Vagina (tissue), 2 donors: ENCODE data around the gene DNAI7. TPM values are rescaled to one million over a fixed set of nuclear protein-coding genes. Genes with fewer than 3 reads are reported as not detected.

ENCODE experiments used
- DNase-seq, 2 donors: peaks; one replicate each; pipeline ENCODE4 v3.0.0-alpha.2; 2017; ENCODE audit errors: extremely low spot score in 2 of 2
- H3K27ac ChIP-seq: fragments of 200-600 bp; sonication (generic); one replicate; pipeline ENCODE4 v1.5.1; 2019
- H3K27me3 ChIP-seq: fragments of 200-600 bp; sonication (generic); one replicate; pipeline ENCODE4 v1.5.1; 2019
- H3K36me3 ChIP-seq, 2 donors: fragments of 200-600 bp; sonication (generic); one replicate each; pipeline ENCODE4 v1.5.1; 2017 to 2019
- H3K4me1 ChIP-seq: fragments of 200-600 bp; sonication (generic); one replicate; pipeline ENCODE4 v1.5.1; 2019
- H3K4me3 ChIP-seq, 2 donors: fragments of 200-600 bp; sonication (generic); 1 replicate in 1 of 2; 2 replicates in 1 of 2; pipeline ENCODE4 v1.5.1; 2016 to 2019
- H3K9me3 ChIP-seq: fragments of 200-600 bp; sonication (generic); one replicate; pipeline ENCODE4 v1.5.1; 2019
- CTCF ChIP-seq, 3 experiments: fragments of 450-650 bp in 2 of 3; fragments of 200-600 bp in 1 of 3; sonication (generic) in 1 of 3; IDR thresholded peaks; one replicate each; pipeline ENCODE4 v1.5.1; 2017 to 2019; ENCODE audit warnings: antibody characterized with exemption in 3 of 3, mild to moderate bottlenecking in 2 of 3, moderate library complexity in 2 of 3
- POLR2A ChIP-seq, 2 donors: fragments of 450-650 bp; IDR thresholded peaks; one replicate each; pipeline ENCODE4 v1.6.1; 2017; ENCODE audit warnings: antibody characterized with exemption in 2 of 2, mild to moderate bottlenecking in 2 of 2, moderate library complexity in 2 of 2
- POLR2AphosphoS5 ChIP-seq, 2 donors: sonication (generic); formaldehyde crosslinking; IDR thresholded peaks; one replicate each; pipeline ENCODE4 v1.9.0; 2017; ENCODE audit warnings: antibody characterized with exemption in 2 of 2, mild to moderate bottlenecking in 2 of 2, low read depth in 1 of 2; ENCODE audit not compliant: insufficient read depth in 1 of 2
- intact Hi-C: fragments of 100-400 bp; cut with DNase I; formaldehyde crosslinking; loops from one replicate; pipeline ENCODE4 v1.15.1; 2023
- total RNA-seq: library from RNA; depleted of rRNA; stranded (reverse); fragments of >200 nt; gene quantifications from one replicate; pipeline ENCODE4 v1.2.3, GENCODE V29; 2016

DNAI7 gene
- total RNA-seq, 1 donor from 2014 or later, result 3.4 TPM

DNA sequence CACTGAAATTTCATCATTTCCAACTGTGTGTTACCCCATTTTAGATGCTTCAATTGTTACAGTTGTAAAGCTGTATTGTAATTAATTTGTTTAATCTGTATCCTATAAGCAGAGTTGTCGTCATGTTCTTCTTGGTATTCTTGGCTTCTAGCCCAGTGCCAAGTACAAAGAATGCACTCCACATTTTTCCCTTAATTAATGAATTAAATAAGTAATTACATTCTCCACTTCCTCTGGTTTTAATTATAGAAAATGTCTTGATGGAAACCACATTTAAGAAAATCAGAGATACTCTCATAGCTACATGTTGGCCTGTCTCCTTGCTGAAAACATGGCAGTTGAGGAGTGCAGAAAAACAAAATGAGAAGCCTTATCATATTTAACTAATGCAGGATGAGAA, 746 bp downstream of the DNAI7 start:
- Histone ChIP-seq H3K4me3 (peak overlapping the region in 1 of 2 donors; percentile 67), H3K9me3 (no peaks in the 10 kb centered on the region), H3K27me3 (no peaks in the 10 kb centered on the region), H3K36me3 (peaks cover 0 to 6% of the 10 kb centered on the region in 2 donors), H3K4me1 (peaks cover 19% of the 10 kb centered on the region), H3K27ac (no peak overlapping the region)
- DNase-seq, result no peak
- no peak for TF ChIP-seq POLR2AphosphoS5 (IDR thresholded peaks at IDR 0.05; ENCODE audit: insufficient read depth in 1 of 2, low read depth in 1 of 2)
- no peak for TF ChIP-seq POLR2A (IDR thresholded peaks at IDR 0.05)
- TF ChIP-seq CTCF (IDR thresholded peaks at IDR 0.05), result no peak
- intact Hi-C loops, result no loop called here

DNA sequence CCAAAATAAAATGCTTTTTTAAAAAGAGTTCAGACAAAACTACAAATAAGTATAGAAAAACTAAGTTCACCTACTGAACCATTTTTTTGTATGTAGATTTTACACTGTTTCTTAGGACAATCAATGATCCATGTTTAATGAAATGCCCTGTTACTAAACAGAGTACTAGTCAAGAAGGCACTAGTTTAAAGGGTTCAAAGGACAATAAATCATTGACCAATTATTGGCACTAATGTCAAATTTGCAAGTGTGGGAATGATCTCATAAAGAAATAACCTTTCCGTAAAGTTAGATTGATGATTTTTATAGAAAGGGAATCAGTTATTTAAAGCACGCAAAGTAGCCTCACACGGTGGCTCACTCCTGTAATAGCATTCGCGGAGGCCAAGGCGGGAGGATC, 4.2 kb downstream of the DNAI7 start:
- Histone ChIP-seq H3K4me3 (no peak overlapping the region), H3K9me3 (no peaks in the 10 kb centered on the region), H3K4me1 (peaks cover 8% of the 10 kb centered on the region), H3K36me3 (no peaks in the 10 kb centered on the region), H3K27ac (no peak overlapping the region), H3K27me3 (no peaks in the 10 kb centered on the region)
- TF ChIP-seq POLR2AphosphoS5 (IDR thresholded peaks at IDR 0.05; ENCODE audit: insufficient read depth in 1 of 2, low read depth in 1 of 2) (no peak), CTCF (IDR thresholded peaks at IDR 0.05) (no peak), POLR2A (IDR thresholded peaks at IDR 0.05) (no peak)
- no peak for DNase-seq
- intact Hi-C loops, result no loop called here

- TF ChIP-seq POLR2AphosphoS5 (IDR thresholded peaks at IDR 0.05; ENCODE audit: insufficient read depth in 1 of 2, low read depth in 1 of 2) (no peak), CTCF (IDR thresholded peaks at IDR 0.05) (no peak), POLR2A (IDR thresholded peaks at IDR 0.05) (no peak)
- no peaks in the 10 kb centered on the region for H3K9me3 ChIP-seq
- H3K27me3 ChIP-seq, result no peaks in the 10 kb centered on the region
- intact Hi-C loops, result no loop called here
- no peak overlapping the region for H3K27ac ChIP-seq
- no peak for DNase-seq
- peaks cover 6% of the 10 kb centered on the region for H3K4me1 ChIP-seq
- H3K4me3 ChIP-seq, result no peak overlapping the region
- no peaks in the 10 kb centered on the region for H3K36me3 ChIP-seq
Measured at GRCh38 chr12:25189656-25190055, 5.3 kb downstream of the DNAI7 start.

DNA sequence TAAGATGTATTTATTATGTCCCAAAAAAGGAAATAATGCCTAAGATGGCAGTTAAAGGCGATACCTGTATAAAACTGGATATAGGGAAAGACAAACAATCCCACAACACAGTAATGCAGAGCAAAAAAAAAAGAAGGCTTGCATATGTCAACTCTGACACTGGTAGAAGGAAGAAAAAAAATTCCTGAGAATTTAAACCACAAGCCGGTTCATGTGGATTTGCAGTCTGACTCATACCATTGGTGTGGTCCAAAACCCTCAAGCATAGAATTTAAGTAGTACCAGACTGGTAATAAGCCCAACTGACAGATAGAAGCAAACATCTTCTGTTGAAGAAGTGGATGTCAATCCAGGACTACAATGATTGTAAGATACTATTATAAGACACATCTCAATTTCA, 7.2 kb downstream of the DNAI7 start:
- no peak for DNase-seq

More for the DNA sequence above, 7.2 kb downstream of the DNAI7 start:
- no peaks in the 10 kb centered on the region for H3K27me3 ChIP-seq
- H3K4me1 ChIP-seq, result no peaks in the 10 kb centered on the region
- intact Hi-C loops, result no loop called here
- TF ChIP-seq POLR2A (IDR thresholded peaks at IDR 0.05), result no peak
- no peak for TF ChIP-seq POLR2AphosphoS5 (IDR thresholded peaks at IDR 0.05; ENCODE audit: insufficient read depth in 1 of 2, low read depth in 1 of 2)
- no peak for TF ChIP-seq CTCF (IDR thresholded peaks at IDR 0.05)
- no peaks in the 10 kb centered on the region for H3K36me3 ChIP-seq
- no peak overlapping the region for H3K4me3 ChIP-seq
- H3K9me3 ChIP-seq, result no peaks in the 10 kb centered on the region
- no peak overlapping the region for H3K27ac ChIP-seq
